IPS-20b (cell line): Measurements from ENCODE around the gene CTNNA1.

Experiments
- H3K27ac ChIP-seq: one replicate; pipeline ENCODE4 v1.5.1; 2013; ENCODE audit warnings: low read length
- H3K27me3 ChIP-seq: 2 replicates; pipeline ENCODE4 v1.6.1; 2013; ENCODE audit warnings: mild to moderate bottlenecking, low read length, inconsistent platforms; ENCODE audit not compliant: insufficient read depth
- H3K36me3 ChIP-seq: 2 replicates; pipeline ENCODE4 v1.6.1; 2013; ENCODE audit warnings: low read depth, mild to moderate bottlenecking, inconsistent platforms, low read length, moderate library complexity; ENCODE audit not compliant: insufficient read depth
- H3K4me1 ChIP-seq: 2 replicates; pipeline ENCODE4 v1.6.1; 2013; ENCODE audit warnings: mild to moderate bottlenecking, control low read depth, inconsistent platforms, low read length, moderate library complexity; ENCODE audit not compliant: insufficient read depth
- H3K4me3 ChIP-seq: 2 replicates; pipeline ENCODE4 v1.5.1; 2013; ENCODE audit warnings: mild to moderate bottlenecking, low read length, inconsistent platforms
- H3K9ac ChIP-seq: 2 replicates; pipeline ENCODE4 v1.6.1; 2013; ENCODE audit warnings: low read depth, mild to moderate bottlenecking, inconsistent platforms, low read length, moderate library complexity
- H3K9me3 ChIP-seq: 2 replicates; pipeline ENCODE4 v1.6.1; 2013; ENCODE audit warnings: mild to moderate bottlenecking, low read depth, low read length, inconsistent platforms; ENCODE audit not compliant: insufficient read depth

CTNNA1 gene

GRCh38 chr5:138961221-138961620 is 208.0 kb downstream of the CTNNA1 start:
- no peak overlapping the region for H3K27ac ChIP-seq
- no peak overlapping the region for H3K9ac ChIP-seq
- H3K4me1 ChIP-seq, result peaks cover 19% of the 10 kb centered on the region
- H3K36me3 ChIP-seq, result no peaks in the 10 kb centered on the region
- no peaks in the 10 kb centered on the region for H3K9me3 ChIP-seq
- H3K27me3 ChIP-seq, result no peaks in the 10 kb centered on the region
- no peak overlapping the region for H3K4me3 ChIP-seq

- no peak overlapping the region for H3K9ac ChIP-seq
- no peaks in the 10 kb centered on the region for H3K36me3 ChIP-seq
- no peak overlapping the region for H3K4me3 ChIP-seq
- peaks cover 19% of the 10 kb centered on the region for H3K4me1 ChIP-seq
- no peak overlapping the region for H3K27ac ChIP-seq
- no peaks in the 10 kb centered on the region for H3K27me3 ChIP-seq
- H3K9me3 ChIP-seq, result no peaks in the 10 kb centered on the region
These were observed 208.5 kb downstream of the CTNNA1 start for GRCh38 chr5:138961729-138962128.

- H3K4me1 ChIP-seq, result peaks cover 19% of the 10 kb centered on the region
- H3K36me3 ChIP-seq, result no peaks in the 10 kb centered on the region
- H3K27ac ChIP-seq, result no peak overlapping the region
- H3K9ac ChIP-seq, result no peak overlapping the region
- H3K27me3 ChIP-seq, result no peaks in the 10 kb centered on the region
- H3K9me3 ChIP-seq, result no peaks in the 10 kb centered on the region
- H3K4me3 ChIP-seq, result no peak overlapping the region
These were observed 209.6 kb downstream of the CTNNA1 start for GRCh38 chr5:138962614-138963370.

GRCh38 chr5:138963763-138964371 is 210.6 kb downstream of the CTNNA1 start:
- no peaks in the 10 kb centered on the region for H3K36me3 ChIP-seq
- H3K27ac ChIP-seq, result no peak overlapping the region
- H3K9ac ChIP-seq, result no peak overlapping the region
- peaks cover 19% of the 10 kb centered on the region for H3K4me1 ChIP-seq
- no peaks in the 10 kb centered on the region for H3K27me3 ChIP-seq
- no peaks in the 10 kb centered on the region for H3K9me3 ChIP-seq
- no peak overlapping the region for H3K4me3 ChIP-seq

GRCh38 chr5:138964647-138965201 is 211.5 kb downstream of the CTNNA1 start:
- H3K36me3 ChIP-seq, result no peaks in the 10 kb centered on the region
- no peak overlapping the region for H3K27ac ChIP-seq
- no peaks in the 10 kb centered on the region for H3K27me3 ChIP-seq
- H3K9me3 ChIP-seq, result no peaks in the 10 kb centered on the region
- peaks cover 19% of the 10 kb centered on the region for H3K4me1 ChIP-seq
- H3K9ac ChIP-seq, result no peak overlapping the region
- H3K4me3 ChIP-seq, result no peak overlapping the region

- H3K9me3 ChIP-seq, result no peaks in the 10 kb centered on the region
- no peak overlapping the region for H3K4me3 ChIP-seq
- no peak overlapping the region for H3K27ac ChIP-seq
- no peaks in the 10 kb centered on the region for H3K27me3 ChIP-seq
- no peaks in the 10 kb centered on the region for H3K36me3 ChIP-seq
- peaks cover 19% of the 10 kb centered on the region for H3K4me1 ChIP-seq
- no peak overlapping the region for H3K9ac ChIP-seq
These were observed 212.4 kb downstream of the CTNNA1 start for GRCh38 chr5:138965626-138966025.

- Histone ChIP-seq H3K9ac (no peak overlapping the region), H3K4me1 (peaks cover 19% of the 10 kb centered on the region), H3K27me3 (no peaks in the 10 kb centered on the region), H3K9me3 (no peaks in the 10 kb centered on the region), H3K36me3 (no peaks in the 10 kb centered on the region), H3K27ac (no peak overlapping the region), H3K4me3 (no peak overlapping the region)
These were observed 213.2 kb downstream of the CTNNA1 start for GRCh38 chr5:138966236-138966985.

GRCh38 chr5:138967791-138968448 is 214.7 kb downstream of the CTNNA1 start:
- Histone ChIP-seq H3K4me1 (peaks cover 10% of the 10 kb centered on the region), H3K36me3 (no peaks in the 10 kb centered on the region), H3K27ac (no peak overlapping the region), H3K9me3 (no peaks in the 10 kb centered on the region), H3K9ac (no peak overlapping the region), H3K27me3 (no peaks in the 10 kb centered on the region), H3K4me3 (no peak overlapping the region)

- no peaks in the 10 kb centered on the region for H3K9me3 ChIP-seq
- peaks cover 5% of the 10 kb centered on the region; the same call in 1 of the 2 replicates for H3K4me1 ChIP-seq
- H3K4me3 ChIP-seq, result no peak overlapping the region
- H3K36me3 ChIP-seq, result no peaks in the 10 kb centered on the region
- H3K9ac ChIP-seq, result no peak overlapping the region
- no peaks in the 10 kb centered on the region for H3K27me3 ChIP-seq
- H3K27ac ChIP-seq, result no peak overlapping the region
These were observed 215.4 kb downstream of the CTNNA1 start for GRCh38 chr5:138968601-138969000.

- Histone ChIP-seq H3K4me1 (peaks cover 5% of the 10 kb centered on the region), H3K27ac (no peak overlapping the region), H3K36me3 (no peaks in the 10 kb centered on the region), H3K27me3 (no peaks in the 10 kb centered on the region), H3K9ac (no peak overlapping the region), H3K9me3 (no peaks in the 10 kb centered on the region), H3K4me3 (no peak overlapping the region)
These were observed 216.2 kb downstream of the CTNNA1 start for GRCh38 chr5:138969323-138970002.

- no peaks in the 10 kb centered on the region for H3K36me3 ChIP-seq
- peaks cover 2% of the 10 kb centered on the region; the same call in 1 of the 2 replicates for H3K4me1 ChIP-seq
- no peaks in the 10 kb centered on the region for H3K9me3 ChIP-seq
- H3K27ac ChIP-seq, result no peak overlapping the region
- no peak overlapping the region for H3K9ac ChIP-seq
- no peaks in the 10 kb centered on the region for H3K27me3 ChIP-seq
- H3K4me3 ChIP-seq, result no peak overlapping the region
These were observed 219.0 kb downstream of the CTNNA1 start for GRCh38 chr5:138972230-138972629.
